NCI-H2081 treated with DMSO at 0.1 percent for 48 hours (cell line): Measurements from ENCODE around the gene PRSS56.

Experiments
- DNase-seq: peaks from one replicate; lab custom pipeline; 2025; lab: John Stamatoyannopoulos, UW

PRSS56 gene

DNA sequence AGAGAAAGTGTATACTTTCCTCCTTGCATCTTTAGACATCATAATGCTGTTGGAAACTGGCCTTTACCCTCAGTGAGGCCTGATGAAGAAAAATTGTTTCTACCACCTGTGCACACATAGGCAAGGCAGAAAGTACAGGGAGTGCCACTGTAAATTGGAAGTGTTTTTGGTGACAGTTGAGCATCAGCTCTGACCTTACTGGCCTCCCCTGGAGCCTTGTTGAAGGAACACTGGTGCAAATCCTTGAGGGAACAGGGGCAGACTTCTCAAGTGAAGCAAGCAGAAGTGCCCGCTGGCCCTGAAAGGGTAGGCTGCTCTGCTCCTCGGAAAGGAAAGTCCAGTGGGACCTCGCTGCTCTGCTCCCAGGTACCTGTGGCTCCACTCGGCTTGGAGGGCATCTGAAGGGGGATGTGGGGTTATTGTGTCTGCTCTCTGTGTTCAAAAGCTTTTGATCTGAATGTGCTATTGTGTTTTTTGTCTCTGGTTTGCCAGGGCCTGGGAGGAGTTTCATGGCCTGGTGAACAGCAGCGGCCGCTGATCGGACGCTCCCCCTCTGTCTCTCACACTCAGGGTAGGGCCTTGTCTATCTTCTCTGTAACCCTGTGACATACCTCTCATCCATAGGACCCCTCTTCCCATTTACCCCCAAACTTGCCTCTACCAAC, 53.7 kb downstream of the PRSS56 start:
- DNase-seq = no peak

DNA sequence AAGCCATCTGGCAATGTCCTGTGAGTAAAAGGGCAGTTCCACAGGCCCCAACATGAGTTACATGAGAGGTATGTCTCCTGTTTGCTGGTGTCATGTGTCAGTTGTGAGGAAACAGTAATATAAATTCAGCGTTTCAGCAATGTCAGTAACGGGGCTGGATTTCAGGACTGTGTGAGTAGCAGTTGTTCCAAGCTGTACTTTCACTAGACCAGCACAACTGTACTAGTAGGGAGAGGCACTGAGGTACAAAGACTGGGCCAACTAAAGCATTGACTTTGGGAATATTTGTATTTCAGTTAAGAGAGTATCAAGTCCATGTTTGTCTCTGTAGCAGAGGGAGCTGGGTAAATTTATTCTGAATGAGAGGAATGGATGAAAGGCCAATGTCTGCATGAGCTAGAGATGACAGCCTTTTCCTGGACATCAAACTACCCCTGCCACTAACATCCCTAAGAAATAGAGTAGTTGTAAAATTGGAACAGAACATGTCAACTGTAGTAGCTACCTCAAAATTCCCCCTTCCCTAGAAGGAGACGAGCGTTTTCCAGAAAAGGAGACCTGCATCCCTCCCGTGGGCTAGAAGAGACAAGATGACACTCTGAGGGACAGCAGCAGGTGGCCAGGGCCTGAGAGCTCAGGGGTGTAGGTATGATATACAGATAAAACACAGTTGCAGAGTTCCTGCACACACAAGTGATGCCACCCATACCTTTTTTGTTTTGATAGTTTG, 54.7 kb downstream of the PRSS56 start:
- DNase-seq = no peak
